Stimulated activated CD8-positive, alpha-beta memory T cell treated with anti-CD3 and anti-CD28 coated beads, Interleukin-12 subunit alpha, Interleukin-12 subunit beta, amount 100 ng/mL, for 4 hours (primary cell): Measurements from ENCODE around the gene CBY1.

Source experiments
- DNase-seq: peaks from one replicate; pipeline ENCODE4 v3.0.0-alpha.2; 2020; ENCODE audit warnings: low read depth

CBY1 gene

GRCh38 chr22:38700789-38701628, 44.6 kb downstream of the CBY1 start, which contains the start of gene JOSD1:
Gene JOSD1, minus strand, starts transcription at chr22:38700943. Its CDS starts 956 bp downstream, at chr22:38699987.
- peak; percentile 98 for DNase-seq

- DNase-seq, result no peak
These were observed 48.3 kb downstream of the CBY1 start for GRCh38 chr22:38704654-38705234.

- DNase-seq, result peak; percentile 90
These were observed 49.0 kb downstream of the CBY1 start, which contains the start of gene GTPBP1 for GRCh38 chr22:38705235-38706100. Gene GTPBP1, plus strand, starts transcription at chr22:38705944. Its CDS starts 12 bp downstream, at chr22:38705956.

GRCh38 chr22:38706101-38706900, 49.9 kb downstream of the CBY1 start:
- DNase-seq, result peak; percentile 29

GRCh38 chr22:38706901-38707195, 50.4 kb downstream of the CBY1 start:
- DNase-seq, result no peak

DNA sequence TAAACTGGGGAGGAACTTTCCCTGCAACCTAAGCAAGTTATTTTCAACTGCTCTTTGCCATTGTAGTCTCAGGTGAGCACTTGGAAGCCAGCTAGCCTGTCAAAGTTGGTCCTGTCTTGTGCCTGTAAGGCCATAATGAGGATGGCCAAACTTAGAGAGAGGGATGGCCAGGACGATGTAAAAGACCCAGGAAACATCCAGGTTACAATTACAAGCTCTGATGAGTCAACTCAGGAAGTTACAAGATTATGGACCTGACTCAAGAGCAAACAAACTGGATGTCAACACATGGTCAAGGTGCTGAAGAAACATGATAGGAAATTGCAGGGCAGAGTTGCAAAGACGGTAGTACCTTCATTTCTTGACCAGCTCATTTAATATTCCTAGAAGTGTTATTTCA, 50.9 kb downstream of the CBY1 start:
- no peak for DNase-seq

DNA sequence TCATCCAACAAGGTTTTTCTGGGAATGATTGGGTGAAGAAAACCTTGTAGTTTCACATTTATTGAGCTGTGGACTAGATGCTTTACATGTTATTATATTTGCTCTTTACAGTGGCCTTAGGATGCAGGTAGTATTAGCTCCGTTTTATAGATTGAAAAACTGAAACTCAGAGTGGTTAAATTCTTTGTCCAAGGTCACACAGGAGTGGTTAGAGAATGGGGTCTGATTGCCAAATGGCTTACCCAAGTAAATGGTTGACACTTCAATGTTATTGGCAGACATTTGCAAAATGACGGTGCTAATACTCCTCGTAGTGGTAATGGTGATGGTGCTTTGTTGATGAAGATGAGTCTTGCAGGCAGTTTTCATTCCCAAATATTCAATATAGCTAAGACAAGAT, 51.5 kb downstream of the CBY1 start:
- DNase-seq, result no peak

- DNase-seq, result no peak
These were observed 52.9 kb downstream of the CBY1 start for GRCh38 chr22:38709306-38709705.

DNA sequence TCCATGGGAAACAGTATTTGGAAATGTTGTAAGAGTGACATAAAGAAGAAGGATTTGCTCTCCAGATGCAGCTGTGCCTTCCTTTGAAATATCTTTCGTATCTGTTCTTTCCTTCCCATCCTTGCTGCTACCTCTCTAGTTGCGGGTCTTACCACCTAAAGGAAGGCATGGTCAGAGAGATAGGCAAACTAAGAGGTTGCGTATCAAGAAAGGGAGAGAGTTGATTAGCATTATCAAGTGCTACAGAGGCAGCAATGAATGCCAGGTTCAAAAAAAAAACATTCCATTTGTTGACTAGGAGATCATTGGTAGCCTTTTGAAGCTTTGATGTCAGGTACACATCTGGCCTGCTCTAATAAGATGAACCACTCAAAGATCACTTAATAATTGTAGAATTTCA, 53.9 kb downstream of the CBY1 start:
- no peak for DNase-seq

DNA sequence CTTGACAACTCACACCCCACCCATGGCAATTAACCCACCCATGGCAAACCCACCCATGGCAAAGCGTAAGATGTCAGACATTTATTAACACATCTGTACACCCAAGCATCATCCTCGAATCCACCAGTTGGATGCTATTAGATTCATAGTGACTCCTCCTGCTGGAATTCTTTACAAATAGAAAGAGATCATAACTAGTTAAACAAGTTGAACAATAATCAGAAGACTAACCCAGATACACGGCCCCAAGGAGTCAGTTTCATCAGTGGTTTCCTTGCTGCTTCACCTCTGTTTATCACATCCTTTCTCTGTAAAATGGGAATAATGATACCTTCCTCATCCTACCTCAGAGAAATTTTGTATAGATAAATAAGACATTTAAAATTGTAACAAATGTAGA, 54.4 kb downstream of the CBY1 start:
- no peak for DNase-seq

GRCh38 chr22:38712486-38713207, 56.2 kb downstream of the CBY1 start:
- DNase-seq, result no peak

DNA sequence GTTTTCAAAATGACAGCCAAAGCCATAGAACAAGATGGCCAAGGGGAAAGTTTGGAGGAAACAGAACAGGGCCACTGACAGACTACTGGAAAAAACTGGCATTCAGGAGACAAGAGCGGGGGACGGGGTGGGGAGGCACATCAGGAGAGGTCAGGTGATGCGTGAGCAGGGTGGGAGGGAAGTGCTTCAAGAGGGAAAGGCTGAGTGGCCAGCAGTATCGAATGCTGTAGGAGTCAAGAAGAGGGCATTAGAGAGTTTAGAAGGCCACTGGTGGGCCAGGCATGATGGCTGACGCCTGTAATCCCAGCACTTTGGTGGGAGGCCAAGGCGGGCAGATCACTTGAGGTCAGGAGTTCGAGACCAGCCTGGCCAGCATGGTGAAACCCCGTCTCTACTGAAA, 57.5 kb downstream of the CBY1 start:
- no peak for DNase-seq

GRCh38 chr22:38715176-38715764, 58.8 kb downstream of the CBY1 start:
- no peak for DNase-seq

DNA sequence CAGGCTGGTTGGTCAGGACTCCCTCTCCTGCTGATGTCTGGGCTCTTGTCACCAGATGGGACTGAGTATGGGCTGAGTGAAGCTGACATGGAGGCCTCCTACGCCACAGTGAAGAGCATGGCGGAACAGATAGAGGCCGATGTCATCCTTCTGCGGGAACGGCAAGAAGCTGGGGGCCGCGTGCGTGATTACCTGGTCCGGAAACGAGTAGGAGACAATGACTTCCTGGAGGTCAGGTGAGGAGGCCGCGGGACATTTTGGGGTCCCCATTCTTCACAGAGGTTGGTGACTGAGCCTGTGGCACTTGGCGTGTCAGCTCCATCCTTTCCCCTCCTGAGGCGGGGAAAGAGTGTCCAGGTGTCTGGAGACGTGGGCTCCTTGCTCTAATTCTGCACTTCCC, 59.4 kb downstream of the CBY1 start:
- DNase-seq, result no peak

- DNase-seq, result no peak
These were observed 59.8 kb downstream of the CBY1 start for GRCh38 chr22:38716271-38716670.

GRCh38 chr22:38716826-38717225, 60.4 kb downstream of the CBY1 start:
- no peak for DNase-seq

GRCh38 chr22:38717244-38717643, 60.8 kb downstream of the CBY1 start:
- DNase-seq, result no peak

GRCh38 chr22:38718414-38718813, 62.0 kb downstream of the CBY1 start:
- no peak for DNase-seq

GRCh38 chr22:38719196-38719595, 62.8 kb downstream of the CBY1 start:
- DNase-seq, result no peak

- DNase-seq, result no peak
These were observed 63.9 kb downstream of the CBY1 start for GRCh38 chr22:38720350-38720749.

DNA sequence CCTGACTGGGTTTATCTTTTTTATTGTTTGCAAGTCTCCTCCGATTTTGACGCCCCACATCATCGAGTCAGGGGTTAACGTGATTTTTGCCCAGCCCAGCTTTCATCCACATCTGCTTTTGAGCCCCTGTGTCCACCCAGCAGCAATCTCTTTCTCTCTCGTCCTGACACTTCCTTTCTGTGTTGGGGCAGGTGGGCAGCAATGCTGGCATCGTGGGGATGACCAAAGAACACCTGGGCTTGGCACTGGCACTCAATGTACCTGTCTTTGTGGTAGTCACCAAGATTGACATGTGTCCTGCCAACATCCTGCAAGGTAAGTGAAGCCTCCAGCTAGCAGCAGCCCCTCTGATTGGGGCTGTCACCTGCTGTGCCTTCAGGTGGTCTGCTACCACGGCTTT, 65.1 kb downstream of the CBY1 start:
- DNase-seq, result no peak
